Mammary epithelial cell (primary cell): ENCODE results near the gene DISP3.

Experiments used
- CTCF ChIP-seq, 2 donors: IDR thresholded peaks in 1 of 2; conservative IDR thresholded peaks in 1 of 2; 2 replicates each; pipeline ENCODE4 v1.5.1; 2011 to 2012; ENCODE audit warnings: inconsistent platforms in 2 of 2, low read length in 2 of 2, mild to moderate bottlenecking in 2 of 2, control low read depth in 1 of 2, low read depth in 1 of 2; ENCODE audit not compliant: insufficient read depth in 1 of 2; ENCODE audit errors: extremely low read depth in 1 of 2
- EZH2 ChIP-seq: IDR thresholded peaks from 2 replicates; pipeline ENCODE4 v1.6.1; 2012; ENCODE audit warnings: low read length, inconsistent platforms, borderline replicate concordance

- no peak for TF ChIP-seq CTCF (conservative IDR thresholded peaks at IDR 0.05 in 1 of 2, IDR thresholded peaks at IDR 0.05 in 1 of 2; ENCODE audit: extremely low read depth in 1 of 2, insufficient read depth in 1 of 2, low read depth in 1 of 2, low read length in 2 of 2)
- TF ChIP-seq EZH2, result no peak
Measured at GRCh38 chr1:11496551-11497080, 17.7 kb downstream of the DISP3 start.
